ENCODE results near the gene ANKMY1.

The ANKMY1 gene

DNA sequence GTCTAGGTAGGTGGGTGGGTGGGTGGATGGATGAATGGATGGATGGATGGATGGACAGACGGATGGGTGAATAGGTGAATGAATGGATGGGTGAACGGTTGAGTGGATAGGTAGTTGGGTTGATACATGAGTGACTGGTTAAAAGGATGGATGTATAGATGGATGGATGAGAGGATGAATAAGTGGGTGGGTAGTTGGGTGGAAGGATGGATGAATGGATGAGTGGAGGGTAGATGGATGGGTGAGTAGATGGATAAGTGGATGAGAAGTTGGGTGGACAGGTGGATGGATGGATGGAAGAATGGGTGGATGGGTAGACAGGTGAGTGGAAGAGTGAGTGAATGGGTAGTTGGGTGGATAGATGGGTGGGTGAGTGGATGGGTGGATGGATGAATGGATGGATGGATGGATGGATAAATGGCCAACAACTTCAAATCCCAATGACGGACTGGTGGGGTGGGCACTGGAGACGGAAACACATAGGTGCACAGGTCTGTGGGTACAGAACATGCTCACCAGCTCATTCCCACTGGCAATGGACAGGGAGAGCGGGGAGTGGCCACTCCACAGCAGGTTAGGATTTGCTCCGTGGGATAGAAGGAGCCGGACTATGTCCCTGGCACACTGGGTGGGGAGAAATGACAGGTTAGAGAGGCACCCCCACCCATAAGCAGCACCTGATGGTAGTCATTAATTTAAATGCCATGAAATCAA, 48.8 kb downstream of the ANKMY1 start:
- DNase-seq (ENCODE audit: low read depth): no peak
- no peak overlapping the region for H3K4me3 ChIP-seq (ENCODE audit: low read length)
- TF ChIP-seq, protein P1, sequence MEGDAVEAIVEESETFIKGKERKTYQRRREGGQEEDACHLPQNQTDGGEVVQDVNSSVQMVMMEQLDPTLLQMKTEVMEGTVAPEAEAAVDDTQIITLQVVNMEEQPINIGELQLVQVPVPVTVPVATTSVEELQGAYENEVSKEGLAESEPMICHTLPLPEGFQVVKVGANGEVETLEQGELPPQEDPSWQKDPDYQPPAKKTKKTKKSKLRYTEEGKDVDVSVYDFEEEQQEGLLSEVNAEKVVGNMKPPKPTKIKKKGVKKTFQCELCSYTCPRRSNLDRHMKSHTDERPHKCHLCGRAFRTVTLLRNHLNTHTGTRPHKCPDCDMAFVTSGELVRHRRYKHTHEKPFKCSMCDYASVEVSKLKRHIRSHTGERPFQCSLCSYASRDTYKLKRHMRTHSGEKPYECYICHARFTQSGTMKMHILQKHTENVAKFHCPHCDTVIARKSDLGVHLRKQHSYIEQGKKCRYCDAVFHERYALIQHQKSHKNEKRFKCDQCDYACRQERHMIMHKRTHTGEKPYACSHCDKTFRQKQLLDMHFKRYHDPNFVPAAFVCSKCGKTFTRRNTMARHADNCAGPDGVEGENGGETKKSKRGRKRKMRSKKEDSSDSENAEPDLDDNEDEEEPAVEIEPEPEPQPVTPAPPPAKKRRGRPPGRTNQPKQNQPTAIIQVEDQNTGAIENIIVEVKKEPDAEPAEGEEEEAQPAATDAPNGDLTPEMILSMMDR (conservative IDR thresholded peaks at IDR 0.05; ENCODE audit: low read length): no peak

- TF ChIP-seq, protein P1 (conservative IDR thresholded peaks at IDR 0.05; ENCODE audit: low read length): no peak
- no peak overlapping the region for H3K4me3 ChIP-seq (ENCODE audit: low read length)
- no peak for DNase-seq (ENCODE audit: low read depth)
These were observed 50.0 kb downstream of the ANKMY1 start for GRCh38 chr2:240507778-240508251.

DNA sequence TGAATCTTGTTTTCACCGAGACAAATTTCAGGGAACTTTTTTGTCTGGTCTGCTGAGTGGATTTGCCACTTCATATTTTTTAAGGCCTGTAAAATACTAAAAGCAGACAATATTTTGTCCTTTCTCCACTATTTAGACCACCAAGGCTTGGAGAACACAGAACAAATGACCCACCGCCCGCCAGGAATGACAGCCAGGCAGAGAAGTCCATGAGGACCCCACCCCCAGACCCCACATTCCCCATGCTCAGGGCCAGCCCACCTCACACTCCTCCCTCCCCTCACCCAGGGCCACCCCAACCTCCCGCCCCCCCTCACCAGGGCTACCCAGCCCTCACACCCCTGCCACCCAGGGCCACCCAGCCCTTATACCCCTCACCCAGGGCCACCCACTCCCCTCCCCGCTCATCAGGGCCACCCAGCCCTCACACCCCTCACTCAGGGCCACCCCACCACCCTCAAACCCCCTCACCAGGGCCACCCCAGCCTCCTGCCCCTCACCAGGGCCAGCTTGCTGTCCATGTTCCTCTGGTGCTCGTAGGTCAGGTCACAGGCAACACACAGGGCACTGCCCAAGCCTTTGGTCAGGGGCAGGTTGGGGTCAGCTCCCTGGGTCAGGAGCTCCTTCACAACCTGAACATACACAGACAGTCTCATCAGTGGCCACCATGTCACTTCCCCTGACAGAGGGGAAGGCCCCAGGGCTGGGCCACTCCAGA, 50.6 kb downstream of the ANKMY1 start:
- DNase-seq (ENCODE audit: low read depth): no peak
- TF ChIP-seq, protein P1 (conservative IDR thresholded peaks at IDR 0.05; ENCODE audit: low read length): no peak
- no peak overlapping the region for H3K4me3 ChIP-seq (ENCODE audit: low read length)

GRCh38 chr2:240506406-240507059, 51.3 kb downstream of the ANKMY1 start:
- TF ChIP-seq, protein P1 (conservative IDR thresholded peaks at IDR 0.05; ENCODE audit: low read length): no peak
- no peak for DNase-seq (ENCODE audit: low read depth)
- no peak overlapping the region for H3K4me3 ChIP-seq (ENCODE audit: low read length)

GRCh38 chr2:240505910-240506309, 51.9 kb downstream of the ANKMY1 start:
- TF ChIP-seq, protein P1 (conservative IDR thresholded peaks at IDR 0.05; ENCODE audit: low read length): no peak
- H3K4me3 ChIP-seq (ENCODE audit: low read length): no peak overlapping the region
- DNase-seq (ENCODE audit: low read depth): no peak

DNA sequence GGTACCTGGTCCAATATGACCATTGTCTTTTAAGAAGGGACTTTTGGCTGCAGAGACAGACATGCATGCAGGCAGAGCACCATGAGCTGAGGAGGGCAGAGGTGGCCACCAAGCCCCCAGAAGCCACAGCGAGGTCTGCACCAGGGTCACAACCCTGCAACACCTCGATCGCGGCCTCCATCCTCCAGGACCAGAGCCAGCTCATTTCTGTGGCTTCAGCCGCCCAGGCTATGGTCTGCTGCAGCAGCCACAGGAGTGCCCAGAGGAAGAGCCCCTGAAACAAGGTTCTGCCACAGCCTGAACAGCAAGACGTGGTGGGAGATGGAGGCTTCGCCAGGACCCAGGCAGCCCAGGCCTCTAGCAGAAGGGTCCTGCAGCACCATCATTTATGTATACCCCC, 53.9 kb downstream of the ANKMY1 start:
- no peak for DNase-seq (ENCODE audit: low read depth)
- H3K4me3 ChIP-seq (ENCODE audit: low read length): no peak overlapping the region
- TF ChIP-seq, protein P1 (conservative IDR thresholded peaks at IDR 0.05; ENCODE audit: low read length): no peak
